Kidney tubule cell (primary cell): ENCODE results near the gene GAS2L2.
"Not testable (repeated sequence)": the region's sequence is repeated elsewhere in the genome, so short reads cannot be mapped to it uniquely, and the experiment has no call there.

Experiments used
- DNase-seq: peaks from one replicate; pipeline ENCODE4 v3.0.0-alpha.2; 2018; ENCODE audit warnings: low spot score

The GAS2L2 gene

DNA sequence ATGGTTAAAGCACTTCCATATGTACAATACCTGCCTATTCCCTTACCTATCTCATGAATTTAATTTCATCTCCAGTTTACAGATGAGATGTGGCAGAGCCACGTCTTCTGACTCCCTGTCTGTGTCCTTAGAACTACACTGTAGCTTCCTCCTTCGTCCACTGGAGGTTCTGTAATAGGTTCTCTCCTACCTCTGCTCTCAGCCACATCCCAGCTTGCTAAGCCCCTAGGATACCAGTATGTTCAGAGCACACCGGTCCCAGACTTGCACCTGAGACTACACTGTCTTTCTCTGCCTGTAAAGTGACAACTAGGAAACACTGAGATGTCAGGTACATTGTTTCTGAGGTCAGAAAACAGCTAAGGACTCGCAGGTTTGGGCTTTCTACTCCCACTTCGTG lies 25.4 kb downstream of the GAS2L2 start:
- DNase-seq, result no peak

DNA sequence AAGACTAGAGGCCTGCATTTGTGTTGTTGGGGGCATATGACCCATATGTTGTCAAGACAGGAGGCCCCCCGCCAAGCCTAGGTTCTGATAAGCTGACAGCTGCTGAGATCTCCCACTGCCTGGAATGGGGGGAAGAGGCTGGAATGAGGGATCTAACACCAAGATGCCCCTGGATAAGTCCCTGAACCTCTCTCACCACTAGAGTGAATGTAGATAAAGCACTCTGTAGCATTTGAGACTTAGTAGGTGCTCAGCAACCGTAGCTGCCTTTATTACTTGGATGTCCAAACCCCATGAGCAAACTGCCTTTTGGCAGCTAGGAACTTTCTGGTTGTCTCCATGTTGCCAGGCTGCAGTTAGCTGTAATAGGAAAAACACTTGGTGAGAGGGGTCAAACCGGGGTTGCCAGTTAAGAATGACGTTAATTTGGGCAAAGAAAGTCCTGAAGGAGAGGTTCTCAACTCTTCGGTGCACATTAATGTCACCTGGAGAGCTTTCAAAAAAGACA lies 26.0 kb downstream of the GAS2L2 start:
- DNase-seq, result no peak

- DNase-seq, result peak; percentile 83
Observed at GRCh38 chr17:35726127-35726952, 26.7 kb downstream of the GAS2L2 start.

DNA sequence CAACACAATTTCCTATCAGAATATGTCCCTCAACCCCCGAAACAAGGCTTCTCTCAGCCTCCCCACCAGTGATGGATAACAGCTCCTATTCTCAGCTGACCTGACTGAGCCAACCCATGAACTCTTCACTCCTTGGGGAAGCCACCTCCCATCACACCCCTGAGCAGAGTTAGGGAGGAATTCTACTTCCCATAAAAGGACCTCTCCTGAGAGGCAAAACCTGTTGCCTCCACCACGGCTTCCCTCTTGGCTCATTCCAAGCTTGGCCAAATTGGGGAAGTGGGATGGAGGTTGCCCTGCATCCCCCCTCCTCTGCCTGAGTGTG lies 27.3 kb downstream of the GAS2L2 start:
- DNase-seq, result no peak

DNA sequence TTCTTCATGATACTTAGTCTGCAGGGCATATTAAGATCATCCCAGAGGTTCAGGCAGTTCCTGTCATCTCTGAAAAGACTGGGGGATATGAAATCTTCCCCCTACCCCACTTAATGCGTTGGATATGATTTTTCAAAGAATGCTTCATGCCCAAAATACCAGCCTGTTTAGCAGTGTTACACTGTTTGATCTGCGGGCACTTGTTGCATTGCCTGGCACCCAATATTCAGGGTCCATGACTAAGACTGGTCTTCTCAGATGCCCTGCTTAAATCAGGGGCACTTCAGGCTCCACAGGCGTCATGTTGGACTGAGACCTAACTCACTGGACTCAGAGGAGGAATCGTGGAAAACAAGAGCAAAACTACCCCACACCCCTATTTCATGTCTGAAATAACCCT lies 28.0 kb downstream of the GAS2L2 start:
- no peak for DNase-seq

DNA sequence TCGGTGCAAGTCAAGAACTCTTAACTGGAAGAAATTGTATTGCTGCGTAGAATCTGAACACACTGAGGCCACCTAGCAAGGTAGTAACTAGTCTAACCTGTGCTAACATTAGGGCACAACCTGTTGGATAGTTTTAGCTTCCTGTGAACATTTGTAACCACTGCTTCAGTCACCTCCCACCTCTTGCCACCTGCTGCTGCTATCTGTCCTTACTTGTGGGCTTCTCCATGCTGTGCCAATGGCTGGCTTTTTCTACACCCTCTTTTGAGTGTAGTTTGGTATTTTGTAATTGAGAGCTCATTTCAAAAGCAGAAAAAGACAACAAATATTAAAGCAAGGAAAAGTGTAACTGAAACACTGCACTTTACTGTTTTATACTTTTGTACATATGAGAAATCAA lies 29.3 kb downstream of the GAS2L2 start:
- DNase-seq, result no peak

GRCh38 chr17:35717475-35717874 lies 35.6 kb downstream of the GAS2L2 start:
- DNase-seq, result no peak

GRCh38 chr17:35716897-35717465 lies 36.1 kb downstream of the GAS2L2 start:
- DNase-seq, result no peak

GRCh38 chr17:35716173-35716572 lies 36.9 kb downstream of the GAS2L2 start:
- no peak for DNase-seq

- no peak for DNase-seq
Observed at GRCh38 chr17:35715416-35715815, 37.6 kb downstream of the GAS2L2 start.

DNA sequence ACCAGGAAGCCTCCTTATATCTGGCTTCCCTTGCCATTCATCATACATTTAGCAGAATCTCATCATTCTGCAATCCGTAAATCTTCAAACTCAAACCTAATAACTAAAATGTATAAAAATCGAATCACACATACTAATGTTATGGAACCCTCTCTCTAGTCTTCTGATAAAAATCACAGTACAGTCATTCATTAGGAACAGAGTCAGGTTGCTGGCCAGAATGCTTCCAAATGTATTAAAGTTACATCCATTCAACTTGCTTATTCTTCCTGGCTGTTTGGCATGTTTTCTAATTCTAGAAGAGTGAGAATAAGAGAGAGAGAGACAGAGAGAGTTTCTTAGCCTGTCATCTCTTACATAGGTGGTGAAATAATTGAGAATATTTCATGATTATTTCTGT lies 38.1 kb downstream of the GAS2L2 start:
- no peak for DNase-seq

DNA sequence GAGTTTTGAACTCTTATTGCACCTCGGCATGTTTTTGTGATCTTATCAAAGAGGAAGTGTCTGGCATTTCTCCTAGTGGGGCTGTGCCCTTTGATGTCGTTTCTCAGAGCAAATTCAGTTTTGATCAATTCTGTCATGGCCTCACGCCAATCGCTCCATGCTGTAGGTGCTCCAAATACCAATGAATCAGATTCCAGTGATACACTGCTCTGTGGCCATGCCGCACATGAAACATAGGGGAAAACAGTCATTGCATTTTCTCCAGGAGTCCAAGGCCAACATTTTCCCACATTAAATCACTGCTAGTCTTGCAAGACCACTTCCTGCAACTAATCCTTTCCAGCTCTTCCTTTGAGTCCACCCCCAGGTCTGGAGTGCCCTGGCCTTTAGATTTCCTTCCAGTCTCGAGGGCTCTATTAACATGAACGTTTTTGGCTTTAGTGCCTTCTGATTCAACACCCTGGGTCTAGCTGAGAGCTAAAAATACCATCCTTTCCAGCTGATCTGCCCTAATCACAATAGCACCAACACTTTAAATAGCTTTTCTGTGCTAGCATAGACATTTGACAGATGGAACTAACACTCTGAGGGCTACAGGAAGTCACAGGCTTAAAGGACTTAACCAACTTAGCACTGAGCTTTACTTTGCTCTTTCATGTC lies 39.8 kb downstream of the GAS2L2 start:
- DNase-seq, result peak; percentile 20

DNA sequence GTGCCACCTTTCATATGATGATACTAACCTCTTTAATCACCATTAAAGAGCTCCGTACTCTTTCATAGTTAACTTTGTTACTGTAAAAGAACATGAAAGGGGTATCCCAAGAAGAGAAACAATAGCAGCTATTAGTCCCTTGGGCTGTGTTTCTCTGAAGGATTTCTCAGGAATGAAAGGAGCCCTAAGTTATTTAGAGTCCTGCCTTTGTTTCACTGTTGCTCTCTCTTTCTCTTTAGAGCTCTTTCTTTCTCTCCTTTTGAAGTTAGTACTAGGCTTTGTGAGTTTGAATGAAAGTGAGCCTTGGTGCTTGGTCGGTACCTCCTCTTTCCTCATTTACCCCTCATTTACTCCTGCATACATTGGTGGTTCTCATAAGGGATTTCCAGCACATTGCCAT lies 42.1 kb downstream of the GAS2L2 start:
- no peak for DNase-seq

GRCh38 chr17:35709874-35710273 lies 43.2 kb downstream of the GAS2L2 start:
- DNase-seq, result no peak

- no peak for DNase-seq
Observed at GRCh38 chr17:35708951-35709350, 44.1 kb downstream of the GAS2L2 start.

GRCh38 chr17:35708149-35708548 lies 44.9 kb downstream of the GAS2L2 start:
- DNase-seq, result no peak

GRCh38 chr17:35705705-35706104 lies 47.3 kb downstream of the GAS2L2 start:
- DNase-seq, result peak; percentile 13

- no peak for DNase-seq
Observed at GRCh38 chr17:35705230-35705629, 47.8 kb downstream of the GAS2L2 start.

DNA sequence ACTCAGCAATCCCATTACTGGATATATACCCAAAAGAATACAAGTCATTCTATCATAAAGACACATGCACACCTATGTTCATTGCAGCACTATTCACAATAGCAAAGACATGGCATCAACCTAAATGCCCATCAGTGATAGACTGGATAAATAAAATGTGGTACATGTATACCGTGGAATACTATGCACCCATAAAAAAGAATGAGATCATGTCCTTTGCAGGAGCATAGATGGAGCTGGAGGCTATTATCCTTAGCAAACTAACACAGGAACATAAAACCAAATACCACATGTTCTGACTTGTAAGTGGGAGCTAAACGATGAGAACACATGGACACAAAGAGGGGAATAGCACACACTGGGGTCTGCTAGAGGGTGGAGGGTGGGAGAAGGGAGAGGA lies 49.7 kb downstream of the GAS2L2 start:
- DNase-seq, result not testable (repeated sequence)

DNA sequence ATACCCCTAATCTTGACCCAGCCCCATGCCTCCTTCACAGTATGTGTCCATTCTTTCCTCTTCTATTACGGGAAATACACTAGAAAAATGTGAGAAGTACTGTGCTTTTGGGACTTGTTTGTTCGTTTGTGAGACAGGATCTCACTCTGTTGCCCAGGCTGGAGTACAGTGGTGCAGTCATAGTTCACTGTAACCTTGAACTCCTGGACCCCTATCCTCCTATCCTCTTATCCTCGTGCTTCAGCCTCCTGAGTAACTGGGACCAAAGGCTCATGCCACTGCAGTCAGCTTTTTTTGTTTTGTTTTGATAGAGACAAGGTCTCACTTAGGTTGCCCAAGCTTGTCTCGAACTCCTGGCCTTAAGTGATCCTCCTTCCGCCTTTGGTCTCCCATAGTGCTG lies 51.5 kb downstream of the GAS2L2 start:
- DNase-seq, result no peak

DNA sequence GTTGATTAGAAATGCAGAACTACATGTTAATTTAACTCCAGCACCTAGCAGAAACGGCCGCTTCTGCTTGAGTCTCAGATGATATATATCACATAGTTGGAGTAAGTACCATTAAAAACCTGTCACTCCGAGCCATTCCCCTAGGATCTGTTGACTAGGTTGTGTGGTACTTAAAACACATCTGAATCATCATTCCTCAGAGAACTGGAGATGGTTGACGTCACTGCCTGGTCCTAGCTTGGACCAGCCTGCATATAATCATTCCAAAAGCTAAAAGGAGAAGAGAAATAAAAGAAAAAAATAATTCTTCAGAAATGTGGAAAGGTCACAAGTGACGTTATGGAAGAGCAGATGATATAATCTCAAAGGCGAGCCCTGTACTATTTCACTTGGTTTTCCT lies 52.9 kb downstream of the GAS2L2 start:
- DNase-seq, result no peak

DNA sequence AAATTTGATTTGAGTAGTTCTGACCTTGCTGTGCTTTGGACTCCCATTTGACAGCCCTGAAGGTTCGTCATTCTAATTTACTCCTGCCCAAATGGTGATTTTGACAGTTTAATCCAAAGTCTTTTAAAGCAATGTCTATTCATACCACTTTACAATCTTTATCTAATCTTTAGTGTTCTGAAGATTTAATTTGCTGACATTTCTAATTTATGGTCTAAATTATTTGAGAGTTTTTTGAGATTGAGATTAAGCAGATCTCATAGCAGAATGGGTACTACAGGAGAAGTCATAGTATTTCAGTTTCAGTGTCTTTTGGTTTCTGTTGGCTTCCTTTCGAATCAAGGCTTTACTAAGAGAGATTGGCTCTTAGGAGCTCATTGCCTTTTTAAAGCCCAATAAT lies 54.2 kb downstream of the GAS2L2 start:
- no peak for DNase-seq

DNA sequence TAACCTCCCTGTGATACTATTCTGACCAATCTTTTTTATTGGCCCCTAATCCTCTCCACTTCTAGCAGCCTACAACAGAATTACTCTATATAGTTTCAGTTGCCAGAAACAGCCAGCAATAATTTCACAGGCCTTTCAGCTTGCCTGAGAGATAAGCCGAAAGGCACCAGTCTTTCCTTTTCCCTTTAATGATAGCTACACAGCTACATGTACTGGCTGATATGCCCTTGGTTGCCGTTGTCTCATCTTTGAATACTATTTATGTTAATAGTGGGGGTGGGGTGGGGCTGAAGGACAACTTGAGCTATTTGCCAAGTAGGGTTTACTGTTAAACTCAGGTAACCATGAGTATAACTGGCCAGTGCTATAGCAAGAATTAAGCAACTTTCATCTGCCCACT lies 57.4 kb downstream of the GAS2L2 start:
- DNase-seq, result no peak
